Neural progenitor cell (in vitro differentiated cells): ENCODE results near the gene OVOL1. TPM values are rescaled to one million over a fixed set of nuclear protein-coding genes. Genes with fewer than 3 reads are reported as not detected.

Experiments used
- DNase-seq: peaks from one replicate; pipeline ENCODE4 v3.0.0-alpha.2; 2016; ENCODE audit warnings: low spot score
- H2AFZ ChIP-seq: fragments of 200-600 bp; sonication (generic); replicated peaks from 2 replicates; pipeline ENCODE4 v1.6.1; 2016; ENCODE audit warnings: antibody characterized with exemption
- H3F3A ChIP-seq: fragments of 200-600 bp; sonication (generic); 2 replicates; pipeline ENCODE4 v1.6.1; 2016; ENCODE audit warnings: antibody characterized with exemption, low read depth
- H3K27ac ChIP-seq: fragments of 200-600 bp; sonication (generic); 2 replicates; pipeline ENCODE4 v1.5.1; 2016; ENCODE audit warnings: mild to moderate bottlenecking
- H3K27me3 ChIP-seq: fragments of 200-600 bp; sonication (generic); 2 replicates; pipeline ENCODE4 v1.6.1; 2016; ENCODE audit warnings: mild to moderate bottlenecking, moderate library complexity
- H3K36me3 ChIP-seq: fragments of 200-600 bp; sonication (generic); 2 replicates; pipeline ENCODE4 v1.5.1; 2016
- H3K4me1 ChIP-seq: fragments of 200-600 bp; sonication (generic); 2 replicates; pipeline ENCODE4 v1.6.1; 2016; ENCODE audit warnings: mixed run types
- H3K4me2 ChIP-seq: fragments of 200-600 bp; sonication (generic); 2 replicates; pipeline ENCODE4 v1.6.1; 2016
- H3K4me3 ChIP-seq: fragments of 200-600 bp; sonication (generic); 2 replicates; pipeline ENCODE4 v1.5.1; 2016
- H3K79me2 ChIP-seq: fragments of 200-600 bp; sonication (generic); 2 replicates; pipeline ENCODE4 v1.6.1; 2016; ENCODE audit warnings: low read depth
- H3K9ac ChIP-seq: fragments of 200-600 bp; sonication (generic); 2 replicates; pipeline ENCODE4 v1.6.1; 2016
- H3K9me3 ChIP-seq: fragments of 200-600 bp; sonication (generic); 2 replicates; pipeline ENCODE4 v1.5.1; 2016; ENCODE audit warnings: low read depth
- H4K20me1 ChIP-seq: fragments of 200-600 bp; sonication (generic); 2 replicates; pipeline ENCODE4 v1.6.1; 2016; ENCODE audit warnings: low read depth
- H3K27ac Mint-ChIP-seq: 3 replicates; pipeline ENCODE4 v1.8.0; 2021; ENCODE audit warnings: mixed read lengths
- H3K27me3 Mint-ChIP-seq: 2 replicates; pipeline ENCODE4 v1.8.0; 2022; ENCODE audit warnings: low read depth, mild to moderate bottlenecking, inconsistent platforms, moderate library complexity, mixed read lengths; ENCODE audit not compliant: insufficient read depth
- H3K36me3 Mint-ChIP-seq: 3 replicates; pipeline ENCODE4 v1.8.0; 2021; ENCODE audit warnings: mixed read lengths
- H3K4me1 Mint-ChIP-seq: 3 replicates; pipeline ENCODE4 v1.8.0; 2021; ENCODE audit warnings: mixed read lengths
- H3K4me3 Mint-ChIP-seq: 3 replicates; pipeline ENCODE4 v1.8.0; 2021; ENCODE audit warnings: mild to moderate bottlenecking, moderate library complexity, mixed read lengths
- H3K9me3 Mint-ChIP-seq: 3 replicates; pipeline ENCODE4 v1.8.0; 2020; ENCODE audit warnings: mixed read lengths
- EZH2 ChIP-seq: fragments of 200-600 bp; sonication (generic); IDR thresholded peaks from 2 replicates; pipeline ENCODE4 v1.6.1; 2017; ENCODE audit warnings: antibody characterized with exemption, mild to moderate bottlenecking, moderate library complexity
- EZH2phosphoT487 ChIP-seq: fragments of 200-600 bp; sonication (generic); IDR thresholded peaks from 2 replicates; pipeline ENCODE4 v1.6.1; 2017; ENCODE audit warnings: antibody characterized with exemption
- total RNA-seq: library from RNA; depleted of rRNA; stranded (reverse); fragments of >200 nt; gene quantifications from 2 replicates; pipeline ENCODE4 v1.2.3, GENCODE V29; 2015; ENCODE audit warnings: low replicate concordance
- TF ChIP-seq, protein P1 (sequence below): fragments of 200-600 bp; sonication (generic); IDR thresholded peaks from 2 replicates; pipeline ENCODE4 v1.5.1; 2017; ENCODE audit warnings: antibody characterized with exemption, mild to moderate bottlenecking

OVOL1 gene
- total RNA-seq, 1 donor from 2014 or later = not detected

DNA sequence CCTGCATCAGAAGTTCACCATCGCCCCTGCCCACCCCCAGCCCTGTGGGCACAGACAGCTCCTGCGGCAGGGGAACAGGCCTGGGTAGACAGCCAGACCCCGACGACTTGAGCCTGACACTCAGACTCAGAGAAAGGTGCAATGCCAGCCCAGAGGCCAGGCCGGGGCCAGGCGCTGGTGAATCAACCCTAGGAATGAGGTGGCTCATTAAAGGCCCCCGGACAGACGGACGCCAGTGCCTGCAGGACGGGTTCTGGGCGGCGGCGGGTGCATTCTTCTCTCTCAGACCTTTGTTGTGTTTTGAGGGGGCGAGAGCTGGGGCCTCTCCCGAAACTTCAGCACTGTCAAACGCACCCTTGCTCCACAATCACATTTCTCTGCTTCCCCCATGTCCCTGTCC lies 5.6 kb downstream of the OVOL1 start:
- no peaks in the 10 kb centered on the region for H3K36me3 Mint-ChIP-seq
- Histone ChIP-seq H3F3A (peaks cover 7% of the 10 kb centered on the region), H4K20me1 (peaks cover 10% of the 10 kb centered on the region), H3K4me2 (no peak overlapping the region), H3K27ac (no peak overlapping the region), H3K9me3 (no peaks in the 10 kb centered on the region), H3K9ac (no peak overlapping the region), H3K27me3 (peaks cover 39% of the 10 kb centered on the region), H2AFZ (no peak overlapping the region), H3K4me1 (peaks cover 16% of the 10 kb centered on the region), H3K79me2 (no peaks in the 10 kb centered on the region), H3K36me3 (no peaks in the 10 kb centered on the region), H3K4me3 (no peak overlapping the region)
- peaks cover 31% of the 10 kb centered on the region for H3K27me3 Mint-ChIP-seq
- no peak overlapping the region for H3K27ac Mint-ChIP-seq
- H3K4me3 Mint-ChIP-seq = no peak overlapping the region
- H3K9me3 Mint-ChIP-seq = no peaks in the 10 kb centered on the region
- peaks cover 13% of the 10 kb centered on the region for H3K4me1 Mint-ChIP-seq
- DNase-seq = no peak
- TF ChIP-seq EZH2 = no peak
- TF ChIP-seq, protein P1, sequence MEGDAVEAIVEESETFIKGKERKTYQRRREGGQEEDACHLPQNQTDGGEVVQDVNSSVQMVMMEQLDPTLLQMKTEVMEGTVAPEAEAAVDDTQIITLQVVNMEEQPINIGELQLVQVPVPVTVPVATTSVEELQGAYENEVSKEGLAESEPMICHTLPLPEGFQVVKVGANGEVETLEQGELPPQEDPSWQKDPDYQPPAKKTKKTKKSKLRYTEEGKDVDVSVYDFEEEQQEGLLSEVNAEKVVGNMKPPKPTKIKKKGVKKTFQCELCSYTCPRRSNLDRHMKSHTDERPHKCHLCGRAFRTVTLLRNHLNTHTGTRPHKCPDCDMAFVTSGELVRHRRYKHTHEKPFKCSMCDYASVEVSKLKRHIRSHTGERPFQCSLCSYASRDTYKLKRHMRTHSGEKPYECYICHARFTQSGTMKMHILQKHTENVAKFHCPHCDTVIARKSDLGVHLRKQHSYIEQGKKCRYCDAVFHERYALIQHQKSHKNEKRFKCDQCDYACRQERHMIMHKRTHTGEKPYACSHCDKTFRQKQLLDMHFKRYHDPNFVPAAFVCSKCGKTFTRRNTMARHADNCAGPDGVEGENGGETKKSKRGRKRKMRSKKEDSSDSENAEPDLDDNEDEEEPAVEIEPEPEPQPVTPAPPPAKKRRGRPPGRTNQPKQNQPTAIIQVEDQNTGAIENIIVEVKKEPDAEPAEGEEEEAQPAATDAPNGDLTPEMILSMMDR = no peak
- no peak for TF ChIP-seq EZH2phosphoT487

DNA sequence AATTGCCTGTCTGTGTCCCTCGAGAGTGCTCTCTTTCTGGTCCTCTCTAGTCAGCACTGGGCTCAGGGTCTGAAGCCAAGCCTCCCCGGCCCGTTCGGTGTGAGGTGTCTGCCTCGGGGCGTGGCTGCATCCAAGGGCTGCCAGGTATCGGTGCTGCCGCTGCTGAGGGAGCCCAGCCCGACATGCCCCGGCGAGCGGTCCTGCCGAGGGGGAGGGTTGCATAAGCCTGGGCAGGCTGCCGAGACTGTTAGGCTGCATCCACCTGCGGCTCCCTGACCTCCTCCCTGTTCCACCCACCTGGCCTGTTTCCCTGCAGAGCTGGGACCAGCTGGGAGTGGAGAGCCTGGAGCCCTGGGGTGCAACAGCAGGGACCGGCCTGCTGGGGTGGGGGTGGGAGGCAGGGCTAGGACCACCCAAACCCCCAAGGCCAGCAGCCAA lies 6.3 kb downstream of the OVOL1 start:
- Histone ChIP-seq H3K79me2 (no peaks in the 10 kb centered on the region), H2AFZ (no peak overlapping the region), H3K4me3 (no peak overlapping the region), H3K4me1 (peaks cover 11% of the 10 kb centered on the region), H3K27me3 (peaks cover 32% of the 10 kb centered on the region), H3K27ac (no peak overlapping the region), H4K20me1 (peaks cover 10% of the 10 kb centered on the region), H3K9ac (no peak overlapping the region), H3K4me2 (no peak overlapping the region), H3K9me3 (no peaks in the 10 kb centered on the region), H3F3A (peaks cover 7% of the 10 kb centered on the region), H3K36me3 (no peaks in the 10 kb centered on the region)
- Mint-ChIP-seq H3K27me3 (peaks cover 28% of the 10 kb centered on the region), H3K4me1 (peaks cover 11% of the 10 kb centered on the region), H3K36me3 (no peaks in the 10 kb centered on the region), H3K9me3 (no peaks in the 10 kb centered on the region), H3K4me3 (no peak overlapping the region), H3K27ac (no peak overlapping the region)
- no peak for DNase-seq
- no peak for TF ChIP-seq EZH2phosphoT487

DNA sequence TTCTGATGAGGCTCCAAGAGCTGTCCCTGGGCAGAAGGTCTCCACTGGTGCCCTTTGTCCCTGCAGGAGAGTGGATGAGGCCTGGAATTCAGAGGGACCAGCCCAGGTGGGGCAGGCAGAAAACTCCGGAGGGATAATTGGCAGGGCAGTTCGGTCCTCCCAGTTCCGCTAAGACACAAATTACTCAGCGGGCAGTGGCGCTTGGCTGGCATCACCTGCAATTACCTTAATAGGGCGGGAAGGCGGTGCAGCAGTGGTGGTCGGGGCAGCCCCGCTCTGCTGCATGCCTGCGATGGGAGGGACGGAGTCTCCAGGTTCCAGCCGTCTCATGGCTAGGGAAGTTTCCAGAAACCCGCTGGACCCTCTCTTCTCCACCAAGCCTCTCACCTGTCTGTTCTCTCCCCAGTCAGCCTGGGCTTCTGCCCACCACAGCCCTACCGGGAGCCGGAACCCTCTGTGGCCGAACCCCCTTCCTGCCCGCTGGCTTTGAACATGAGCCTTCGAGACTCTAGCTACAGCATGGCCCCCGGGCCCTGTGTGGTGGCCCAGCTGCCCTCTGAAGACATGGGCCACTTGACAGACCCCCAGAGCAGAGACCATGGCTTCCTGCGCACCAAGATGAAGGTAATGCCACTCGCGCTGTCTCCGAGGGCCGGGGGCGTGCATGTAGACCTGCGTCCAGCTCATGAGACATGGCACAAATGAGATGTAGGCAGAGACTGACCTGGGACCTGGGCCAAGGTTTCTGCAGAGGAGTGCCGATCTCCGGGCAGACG lies 7.0 kb downstream of the OVOL1 start:
- no peaks in the 10 kb centered on the region for H3K36me3 ChIP-seq
- peaks cover 7% of the 10 kb centered on the region for H3F3A ChIP-seq
- H3K9me3 Mint-ChIP-seq = no peaks in the 10 kb centered on the region
- no peak overlapping the region for H3K4me3 Mint-ChIP-seq
- DNase-seq = no peak
- H3K9me3 ChIP-seq = no peaks in the 10 kb centered on the region
- peaks cover 3% of the 10 kb centered on the region for H4K20me1 ChIP-seq
- H2AFZ ChIP-seq = no peak overlapping the region
- peaks cover 11% of the 10 kb centered on the region for H3K4me1 Mint-ChIP-seq
- H3K79me2 ChIP-seq = no peaks in the 10 kb centered on the region
- H3K9ac ChIP-seq = no peak overlapping the region
- H3K27me3 ChIP-seq = peaks cover 26% of the 10 kb centered on the region
- H3K27ac ChIP-seq = no peak overlapping the region
- no peak overlapping the region for H3K27ac Mint-ChIP-seq
- H3K36me3 Mint-ChIP-seq = no peaks in the 10 kb centered on the region
- TF ChIP-seq, protein P1 = no peak
- TF ChIP-seq EZH2 (no peak), EZH2phosphoT487 (no peak)
- H3K4me3 ChIP-seq = no peak overlapping the region
- peaks cover 23% of the 10 kb centered on the region for H3K27me3 Mint-ChIP-seq
- no peak overlapping the region for H3K4me2 ChIP-seq
- peaks cover 13% of the 10 kb centered on the region for H3K4me1 ChIP-seq
